GM10266 (cell line): Measurements from ENCODE around the gene RPS6KA5.

Source experiments
- DNase-seq: peaks from one replicate; pipeline ENCODE4 v3.0.0; 2012; ENCODE audit errors: extremely low spot score
- CTCF ChIP-seq: IDR thresholded peaks from 2 replicates; pipeline ENCODE4 v1.5.1; 2012; ENCODE audit warnings: mild to moderate bottlenecking, low read depth; ENCODE audit not compliant: control insufficient read depth, insufficient read depth; ENCODE audit errors: missing control alignments

RPS6KA5 gene

GRCh38 chr14:90968025-90968424 is 92.4 kb downstream of the RPS6KA5 start:
- no peak for TF ChIP-seq CTCF
- DNase-seq, result no peak

GRCh38 chr14:90966493-90966892 is 93.9 kb downstream of the RPS6KA5 start:
- no peak for DNase-seq
- TF ChIP-seq CTCF, result no peak

- no peak for TF ChIP-seq CTCF
- no peak for DNase-seq
Measured at GRCh38 chr14:90965765-90966164, 94.7 kb downstream of the RPS6KA5 start.

GRCh38 chr14:90963343-90963742 is 97.1 kb downstream of the RPS6KA5 start:
- no peak for TF ChIP-seq CTCF
- no peak for DNase-seq

- DNase-seq, result no peak
- TF ChIP-seq CTCF, result no peak
Measured at GRCh38 chr14:90962505-90963109, 97.8 kb downstream of the RPS6KA5 start.

- TF ChIP-seq CTCF, result no peak
- DNase-seq, result no peak
Measured at GRCh38 chr14:90960818-90961217, 99.6 kb downstream of the RPS6KA5 start.

GRCh38 chr14:90959344-90959743 is 101.1 kb downstream of the RPS6KA5 start:
- DNase-seq, result no peak

More at GRCh38 chr14:90959344-90959743, 101.1 kb downstream of the RPS6KA5 start:
- no peak for TF ChIP-seq CTCF
